ENCODE measurements around the gene TBRG4. TPM values are rescaled to one million over a fixed set of nuclear protein-coding genes. Genes with fewer than 3 reads are reported as not detected.

Gene TBRG4
- total RNA-seq, 1 donor from 2014 or later, result 128 TPM

- Mint-ChIP-seq H3K4me1 (peaks cover 20% of the 10 kb centered on the region), H3K27me3 (no peaks in the 10 kb centered on the region), H3K36me3 (ENCODE audit: low read depth) (peaks cover 96% of the 10 kb centered on the region), H3K9me3 (no peaks in the 10 kb centered on the region), H3K27ac (no peak overlapping the region), H3K4me3 (no peak overlapping the region)
- POLR2A ChIA-PET, result interaction anchor here (0.6 kb wide), 2 partner anchors 147 to 186 kb away, joined by 3 to 4 read pairs; no protein-coding TSS in a partner anchor
- no peak for TF ChIP-seq CTCF (IDR thresholded peaks at IDR 0.05)
- DNase-seq (no peak), ATAC-seq (ENCODE audit: low read depth) (no peak)
- intact Hi-C loops (cut with micrococcal nuclease), result no loop called here
- CTCF ChIA-PET, result no interaction called here
These were observed 7.3 kb downstream of the TBRG4 start for GRCh38 chr7:45103958-45104843.

- ChIA-PET CTCF (no interaction called here), POLR2A (no interaction called here)
- no peak overlapping the region for H3K4me3 Mint-ChIP-seq
- H3K9me3 Mint-ChIP-seq, result no peaks in the 10 kb centered on the region
- H3K4me1 Mint-ChIP-seq, result peaks cover 11% of the 10 kb centered on the region
- no peaks in the 10 kb centered on the region for H3K27me3 Mint-ChIP-seq
- H3K27ac Mint-ChIP-seq, result no peak overlapping the region
- TF ChIP-seq CTCF (IDR thresholded peaks at IDR 0.05), result no peak
- DNase-seq (no peak), ATAC-seq (ENCODE audit: low read depth) (no peak)
- intact Hi-C loops (cut with micrococcal nuclease), result no loop called here
- peaks cover 92% of the 10 kb centered on the region for H3K36me3 Mint-ChIP-seq (ENCODE audit: low read depth)
These were observed 8.4 kb downstream of the TBRG4 start for GRCh38 chr7:45102785-45103712.

- intact Hi-C loops (cut with micrococcal nuclease), result no loop called here
- DNase-seq, result no peak
- Mint-ChIP-seq H3K4me1 (no peaks in the 10 kb centered on the region), H3K4me3 (no peak overlapping the region), H3K36me3 (ENCODE audit: low read depth) (peaks cover 84% of the 10 kb centered on the region), H3K9me3 (no peaks in the 10 kb centered on the region), H3K27me3 (no peaks in the 10 kb centered on the region), H3K27ac (no peak overlapping the region)
- CTCF ChIA-PET, result no interaction called here
- POLR2A ChIA-PET, result no interaction called here
- no peak for TF ChIP-seq CTCF (IDR thresholded peaks at IDR 0.05)
- ATAC-seq (ENCODE audit: low read depth), result no peak
These were observed 9.7 kb downstream of the TBRG4 start for GRCh38 chr7:45101748-45102147.

- Mint-ChIP-seq H3K4me1 (no peaks in the 10 kb centered on the region), H3K36me3 (ENCODE audit: low read depth) (peaks cover 76% of the 10 kb centered on the region), H3K27me3 (no peaks in the 10 kb centered on the region), H3K4me3 (no peak overlapping the region), H3K27ac (no peak overlapping the region), H3K9me3 (no peaks in the 10 kb centered on the region)
- TF ChIP-seq CTCF (IDR thresholded peaks at IDR 0.05), result no peak
- POLR2A ChIA-PET, result no interaction called here
- ATAC-seq (ENCODE audit: low read depth) (no peak), DNase-seq (no peak)
- intact Hi-C loops (cut with micrococcal nuclease), result no loop called here
- CTCF ChIA-PET, result no interaction called here
These were observed 10.6 kb downstream of the TBRG4 start for GRCh38 chr7:45100761-45101480.

All from activated B cell treated with CpG ODN at 0.5 μM for 24 hours (primary cell).